Stimulated activated memory B cell treated with anti-CD40 and anti-IgM and Interleukin-4, amounts not matched to agents 10 μg/mL and 1 μg/mL and 100 μg/mL, for 72 hours (primary cell): Measurements from ENCODE around the gene CPNE7.

Experiments used
- ATAC-seq: fragments of 150-1000 bp; cut with Tn5 transposase; 2 replicates; pipeline ENCODE4 v1.10.0; 2021
- H3K27ac Mint-ChIP-seq: one replicate; pipeline ENCODE4 v1.8.0; 2022; ENCODE audit warnings: mild to moderate bottlenecking, mixed read lengths
- H3K27me3 Mint-ChIP-seq: one replicate; pipeline ENCODE4 v1.8.0; 2022; ENCODE audit warnings: mixed read lengths
- H3K36me3 Mint-ChIP-seq: one replicate; pipeline ENCODE4 v1.8.0; 2022; ENCODE audit warnings: mixed read lengths
- H3K4me1 Mint-ChIP-seq: one replicate; pipeline ENCODE4 v1.8.0; 2022; ENCODE audit warnings: mixed read lengths
- H3K4me3 Mint-ChIP-seq: one replicate; pipeline ENCODE4 v1.8.0; 2022; ENCODE audit warnings: mild to moderate bottlenecking, moderate library complexity, mixed read lengths
- H3K9me3 Mint-ChIP-seq: one replicate; pipeline ENCODE4 v1.8.0; 2022; ENCODE audit warnings: mixed read lengths

Gene CPNE7

DNA sequence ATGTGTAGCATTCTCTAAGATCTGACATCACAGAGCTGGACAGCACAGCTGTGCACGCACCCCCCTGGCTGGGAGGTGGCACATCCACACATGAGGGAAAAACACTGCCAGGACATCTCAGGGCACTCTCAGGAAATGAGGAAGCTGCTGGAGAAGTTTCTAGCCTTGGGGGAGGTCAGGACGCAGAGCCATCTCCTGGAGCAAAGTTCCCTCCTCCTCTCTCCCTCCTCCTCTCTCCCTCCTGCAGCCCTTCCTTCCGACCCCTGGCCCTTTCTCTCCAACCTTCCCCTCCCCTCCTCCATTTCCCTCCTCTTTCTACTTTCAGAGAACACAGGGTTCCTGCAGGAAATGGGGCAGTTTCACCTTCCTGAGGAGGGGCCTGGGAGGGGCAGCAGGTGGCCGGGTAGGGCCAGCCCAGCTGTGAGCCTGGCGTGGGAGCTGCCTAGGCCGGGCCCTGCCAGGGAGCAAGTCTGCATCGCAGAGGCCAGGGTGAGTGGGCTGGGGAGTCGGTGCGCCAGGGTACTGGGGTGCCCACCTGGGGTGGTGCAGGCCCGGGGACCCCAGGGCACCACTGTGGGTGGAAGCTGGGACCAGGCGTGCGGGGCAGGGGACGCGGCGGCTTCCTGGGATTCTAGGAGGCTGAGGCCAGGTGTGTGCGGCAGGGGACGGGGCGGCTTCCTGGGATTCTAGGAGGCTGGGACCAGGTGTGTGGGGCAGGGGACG is 37.8 kb downstream of the CPNE7 start, which contains the start of gene DPEP1:
Gene DPEP1 (plus strand): TSS at position 412 of the 723 bp plus-strand sequence. CDS start 16,769 bp downstream, outside the sequence.
- H3K4me1 Mint-ChIP-seq: peaks cover 7% of the 10 kb centered on the region
- peaks cover 5% of the 10 kb centered on the region for H3K9me3 Mint-ChIP-seq
- no peak within 1 kb of the TSS for H3K4me3 Mint-ChIP-seq
- no peak within 1 kb of the TSS for H3K27ac Mint-ChIP-seq
- ATAC-seq: peak; percentile 31
- peaks cover 43% of the 10 kb centered on the region for H3K27me3 Mint-ChIP-seq
- H3K36me3 Mint-ChIP-seq: no peaks in the 10 kb centered on the region

DNA sequence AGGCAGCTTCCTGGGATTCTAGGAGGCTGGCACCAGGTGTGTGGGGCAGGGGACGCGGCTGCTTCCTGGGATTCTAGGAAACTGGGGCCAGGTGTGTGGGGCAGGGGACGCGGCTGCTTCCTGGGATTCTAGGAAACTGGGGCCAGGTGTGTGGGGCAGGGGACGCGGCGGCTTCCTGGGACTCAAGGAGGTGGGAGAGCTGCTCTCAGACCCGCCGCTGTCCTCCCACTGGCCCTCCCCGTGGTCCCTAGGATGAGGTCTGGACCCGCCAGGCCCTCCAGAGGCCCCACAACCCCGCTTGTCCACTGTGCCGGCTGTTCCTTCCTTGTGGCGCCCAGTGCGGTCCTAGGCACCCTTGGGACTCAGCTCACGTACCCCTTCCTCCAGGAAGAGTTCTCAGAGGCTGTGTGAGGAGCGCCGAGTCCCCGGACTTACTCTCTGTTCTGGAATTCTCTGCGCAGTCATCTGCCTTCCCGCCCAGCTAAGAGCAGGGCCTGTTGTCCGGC is 38.4 kb downstream of the CPNE7 start:
- Mint-ChIP-seq H3K27ac (no peak overlapping the region), H3K36me3 (no peaks in the 10 kb centered on the region), H3K4me1 (peaks cover 7% of the 10 kb centered on the region), H3K27me3 (peaks cover 43% of the 10 kb centered on the region), H3K9me3 (peaks cover 5% of the 10 kb centered on the region), H3K4me3 (no peak overlapping the region)
- ATAC-seq: no peak

DNA sequence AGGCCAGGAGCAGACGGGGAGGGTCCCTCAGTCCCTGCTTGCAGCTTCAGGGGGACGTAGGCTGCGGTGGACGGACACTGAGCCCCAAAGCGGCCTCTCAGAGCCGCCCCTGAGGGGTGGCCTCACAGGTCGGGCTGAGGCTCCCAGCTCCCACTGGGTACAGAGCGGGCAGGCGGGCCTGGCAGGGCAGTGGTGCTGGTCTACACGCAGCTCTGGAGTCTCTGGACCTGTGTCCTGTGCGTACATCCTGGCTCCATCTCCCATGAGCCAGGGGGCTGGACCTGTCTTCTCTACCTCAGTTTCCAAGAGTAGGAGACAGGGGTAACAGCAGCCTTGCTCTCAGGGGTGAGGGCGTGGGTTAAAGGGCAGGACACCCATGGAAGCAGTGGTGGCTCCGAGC is 39.6 kb downstream of the CPNE7 start:
- Mint-ChIP-seq H3K4me1 (peaks cover 7% of the 10 kb centered on the region), H3K4me3 (no peak overlapping the region), H3K9me3 (peaks cover 5% of the 10 kb centered on the region), H3K36me3 (no peaks in the 10 kb centered on the region), H3K27ac (no peak overlapping the region), H3K27me3 (peaks cover 49% of the 10 kb centered on the region)
- ATAC-seq: no peak

DNA sequence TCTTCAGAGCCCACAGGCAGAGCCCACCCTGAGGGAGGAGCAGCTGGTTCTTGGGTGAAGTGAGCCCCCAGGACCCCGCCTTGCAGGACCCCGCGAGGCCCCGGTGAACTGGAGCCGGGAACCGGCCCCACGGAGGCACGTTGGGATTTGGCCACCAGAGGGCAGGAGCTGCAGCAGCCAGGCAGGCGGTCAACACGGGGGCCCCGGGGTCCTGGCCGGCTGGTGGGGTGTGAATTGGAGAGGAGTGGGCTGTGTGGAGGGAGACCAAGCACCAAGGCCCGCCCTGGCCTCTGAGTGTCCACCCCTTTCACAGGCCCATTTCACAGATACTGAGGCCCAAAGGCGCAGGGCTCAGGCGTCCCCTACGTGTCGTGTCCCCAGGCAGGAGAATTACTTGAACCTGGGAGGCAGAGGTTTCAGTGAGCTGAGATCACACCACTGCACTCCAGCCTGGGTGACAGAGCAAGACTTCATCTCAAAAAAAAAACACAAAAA is 40.1 kb downstream of the CPNE7 start:
- Mint-ChIP-seq H3K4me1 (peaks cover 7% of the 10 kb centered on the region), H3K9me3 (peaks cover 5% of the 10 kb centered on the region), H3K36me3 (no peaks in the 10 kb centered on the region), H3K4me3 (no peak overlapping the region), H3K27me3 (peaks cover 53% of the 10 kb centered on the region), H3K27ac (no peak overlapping the region)
- peak; percentile 36 for ATAC-seq

DNA sequence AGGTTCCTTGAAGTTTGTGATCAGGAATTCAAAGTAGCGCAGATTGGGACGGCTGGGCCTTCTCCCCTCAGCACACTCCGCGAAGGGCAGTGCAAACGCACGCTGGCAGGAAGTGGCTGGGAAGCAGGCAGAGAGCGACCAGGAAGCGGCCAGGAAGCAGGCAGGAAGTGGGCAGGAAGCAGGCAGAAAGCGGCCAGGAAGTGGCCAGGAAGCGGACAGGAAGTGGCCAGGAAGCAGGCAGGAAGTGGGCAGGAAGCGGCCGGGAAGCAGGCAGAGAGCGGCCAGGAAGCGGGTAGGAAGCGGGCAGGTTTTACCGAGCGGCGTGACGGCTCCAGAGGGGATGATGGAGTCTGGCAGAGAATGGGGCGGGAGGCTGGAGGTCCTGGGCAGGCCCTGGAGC is 41.1 kb downstream of the CPNE7 start:
- peaks cover 56% of the 10 kb centered on the region for H3K27me3 Mint-ChIP-seq
- no peak for ATAC-seq
- H3K4me3 Mint-ChIP-seq: no peak overlapping the region
- H3K9me3 Mint-ChIP-seq: peaks cover 5% of the 10 kb centered on the region
- H3K27ac Mint-ChIP-seq: peak overlapping the region; percentile 76
- peaks cover 7% of the 10 kb centered on the region for H3K4me1 Mint-ChIP-seq
- H3K36me3 Mint-ChIP-seq: no peaks in the 10 kb centered on the region

DNA sequence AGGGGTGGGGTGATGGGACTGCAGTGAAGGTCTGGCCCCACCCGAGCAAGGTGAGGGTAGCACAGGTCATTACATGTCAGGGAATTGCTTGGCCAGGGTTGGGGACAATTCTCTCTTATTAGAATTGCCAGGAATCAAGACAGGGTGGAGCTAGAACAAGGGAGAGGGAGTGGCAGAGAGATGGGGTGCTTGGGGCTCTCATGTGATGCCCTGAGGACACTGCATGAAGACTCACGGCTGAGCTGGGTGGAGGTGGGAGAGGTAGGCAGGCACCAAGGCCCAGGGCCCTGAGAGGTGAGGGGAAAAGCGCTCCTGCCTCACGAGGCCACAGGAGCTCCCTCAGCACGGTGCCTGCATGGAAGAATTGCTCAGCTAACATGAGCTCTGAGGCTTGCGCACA is 41.5 kb downstream of the CPNE7 start:
- Mint-ChIP-seq H3K9me3 (peaks cover 5% of the 10 kb centered on the region), H3K4me3 (no peak overlapping the region), H3K4me1 (peaks cover 7% of the 10 kb centered on the region), H3K36me3 (no peaks in the 10 kb centered on the region), H3K27ac (peak overlapping the region; percentile 76), H3K27me3 (peaks cover 56% of the 10 kb centered on the region)
- ATAC-seq: no peak

DNA sequence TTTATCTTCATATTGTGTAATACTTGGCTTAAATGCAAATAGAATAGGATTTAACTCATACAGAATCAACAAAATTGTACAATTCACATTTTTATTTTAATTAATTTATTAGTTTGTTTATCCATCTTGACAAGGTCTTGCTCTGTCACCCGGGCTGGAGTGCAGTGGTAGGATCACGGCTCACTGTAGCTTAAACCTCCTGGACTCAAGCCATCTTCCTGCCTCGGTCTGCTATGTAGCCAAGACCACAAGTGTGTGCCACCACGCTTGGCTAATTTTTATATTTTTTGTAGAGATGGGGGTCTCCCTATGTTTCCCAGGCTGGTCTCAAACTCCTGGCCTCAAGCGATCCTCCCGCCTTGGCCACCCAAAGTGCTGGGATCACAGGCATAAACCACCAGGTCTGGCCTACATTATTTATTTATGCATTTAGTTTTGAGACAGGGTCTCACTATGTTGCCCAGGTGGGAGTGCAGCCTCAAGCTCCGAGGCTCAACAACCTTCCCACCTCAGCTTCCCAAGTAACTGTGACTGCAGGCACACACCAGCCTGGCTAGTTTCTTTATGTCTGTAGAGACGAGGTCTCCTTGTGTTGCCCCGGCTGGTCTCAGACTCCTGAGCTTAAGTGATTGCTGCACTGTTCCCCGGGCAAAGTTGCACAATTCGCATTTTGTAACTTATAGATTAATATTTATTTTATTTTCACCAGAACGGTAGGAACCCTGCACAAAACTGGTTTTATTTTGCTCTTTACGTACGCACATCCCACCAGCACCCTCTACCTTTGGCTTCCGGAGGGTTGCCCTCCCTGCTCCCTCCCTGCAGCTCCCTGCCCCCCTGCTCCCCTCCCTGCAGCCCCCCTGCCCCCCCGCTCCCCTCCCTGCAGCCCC is 42.8 kb downstream of the CPNE7 start:
- peaks cover 7% of the 10 kb centered on the region for H3K4me1 Mint-ChIP-seq
- H3K9me3 Mint-ChIP-seq: peaks cover 5% of the 10 kb centered on the region
- no peaks in the 10 kb centered on the region for H3K36me3 Mint-ChIP-seq
- no peak overlapping the region for H3K4me3 Mint-ChIP-seq
- H3K27ac Mint-ChIP-seq: no peak overlapping the region
- no peak for ATAC-seq
- peaks cover 56% of the 10 kb centered on the region for H3K27me3 Mint-ChIP-seq

DNA sequence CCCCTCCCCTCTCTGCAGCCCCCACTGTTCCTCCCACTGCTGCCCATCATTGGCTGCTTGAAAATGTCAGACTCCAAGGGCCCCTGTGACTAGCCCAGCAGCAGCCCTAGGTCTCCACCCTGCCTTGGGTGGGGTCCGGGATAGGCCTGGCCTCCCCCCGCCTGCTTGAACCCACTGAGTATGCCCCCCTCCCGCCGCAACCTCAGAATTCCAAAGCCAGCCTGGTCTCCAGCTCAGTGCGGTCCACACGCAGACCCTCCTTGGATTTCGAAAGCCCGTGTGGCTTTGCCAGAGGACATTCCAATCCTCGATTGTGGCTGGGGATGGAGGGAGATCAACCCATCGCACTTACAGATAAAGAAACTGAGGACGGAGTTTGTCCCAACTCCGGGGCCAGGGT is 44.3 kb downstream of the CPNE7 start:
- no peak overlapping the region for H3K4me3 Mint-ChIP-seq
- peaks cover 56% of the 10 kb centered on the region for H3K27me3 Mint-ChIP-seq
- no peak overlapping the region for H3K27ac Mint-ChIP-seq
- peaks cover 5% of the 10 kb centered on the region for H3K9me3 Mint-ChIP-seq
- peaks cover 7% of the 10 kb centered on the region for H3K4me1 Mint-ChIP-seq
- H3K36me3 Mint-ChIP-seq: no peaks in the 10 kb centered on the region
- no peak for ATAC-seq

DNA sequence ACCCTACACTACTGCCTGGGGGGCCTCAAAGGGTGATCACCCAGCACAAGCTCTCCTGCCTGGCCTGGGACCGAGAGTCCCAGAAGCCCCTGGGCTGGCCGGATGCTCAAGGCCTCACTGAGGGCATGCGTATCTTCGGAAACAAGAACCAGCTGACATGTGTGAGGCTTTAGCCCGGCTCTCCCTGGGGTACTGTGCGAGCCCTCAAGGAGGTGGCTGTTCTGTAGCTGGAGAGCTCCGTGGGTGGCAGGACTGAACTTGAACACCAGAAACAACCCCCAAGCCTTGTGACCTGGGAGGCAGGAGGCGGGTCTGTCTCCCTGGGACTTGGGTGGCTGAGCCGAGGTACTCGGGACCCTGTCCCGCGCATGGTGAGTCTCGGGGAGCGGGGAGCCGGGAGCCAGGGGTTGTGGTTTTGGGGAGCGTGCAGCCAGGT is 44.9 kb downstream of the CPNE7 start:
- H3K27me3 Mint-ChIP-seq: peaks cover 58% of the 10 kb centered on the region
- peaks cover 5% of the 10 kb centered on the region for H3K9me3 Mint-ChIP-seq
- no peak for ATAC-seq
- peaks cover 7% of the 10 kb centered on the region for H3K4me1 Mint-ChIP-seq
- no peak overlapping the region for H3K27ac Mint-ChIP-seq
- H3K36me3 Mint-ChIP-seq: no peaks in the 10 kb centered on the region
- H3K4me3 Mint-ChIP-seq: no peak overlapping the region

DNA sequence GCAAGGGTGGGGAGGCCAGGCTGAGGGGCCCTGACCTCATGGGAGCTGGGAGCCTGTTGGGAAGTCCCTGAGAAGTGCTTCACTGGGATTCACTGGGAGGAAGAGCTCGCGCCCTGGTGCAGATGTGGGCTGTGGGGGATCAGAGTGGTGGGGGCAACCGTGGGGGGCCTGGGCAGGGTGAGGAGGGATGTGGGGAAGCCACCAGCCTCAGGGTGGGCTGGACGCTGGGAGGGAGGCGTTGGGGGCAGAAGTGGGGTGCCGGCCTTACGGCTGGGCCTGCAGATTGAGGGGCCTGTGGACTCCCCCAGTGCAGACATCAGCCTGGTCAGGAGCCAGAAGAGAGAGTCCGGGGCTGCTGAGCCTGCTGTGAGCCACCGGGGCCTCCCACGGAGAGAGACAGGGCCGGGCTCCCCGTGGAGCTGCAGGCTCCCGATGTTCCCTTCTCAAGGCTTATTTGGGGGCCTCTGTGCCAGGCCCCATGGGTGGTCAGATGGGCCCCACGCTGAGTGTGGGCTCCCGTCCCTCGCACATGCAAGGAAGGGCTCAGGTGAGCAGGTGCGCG is 45.7 kb downstream of the CPNE7 start:
- Mint-ChIP-seq H3K27me3 (peaks cover 59% of the 10 kb centered on the region), H3K36me3 (no peaks in the 10 kb centered on the region), H3K4me1 (peaks cover 6% of the 10 kb centered on the region), H3K4me3 (no peak overlapping the region), H3K27ac (no peak overlapping the region), H3K9me3 (peaks cover 5% of the 10 kb centered on the region)
- ATAC-seq: no peak

DNA sequence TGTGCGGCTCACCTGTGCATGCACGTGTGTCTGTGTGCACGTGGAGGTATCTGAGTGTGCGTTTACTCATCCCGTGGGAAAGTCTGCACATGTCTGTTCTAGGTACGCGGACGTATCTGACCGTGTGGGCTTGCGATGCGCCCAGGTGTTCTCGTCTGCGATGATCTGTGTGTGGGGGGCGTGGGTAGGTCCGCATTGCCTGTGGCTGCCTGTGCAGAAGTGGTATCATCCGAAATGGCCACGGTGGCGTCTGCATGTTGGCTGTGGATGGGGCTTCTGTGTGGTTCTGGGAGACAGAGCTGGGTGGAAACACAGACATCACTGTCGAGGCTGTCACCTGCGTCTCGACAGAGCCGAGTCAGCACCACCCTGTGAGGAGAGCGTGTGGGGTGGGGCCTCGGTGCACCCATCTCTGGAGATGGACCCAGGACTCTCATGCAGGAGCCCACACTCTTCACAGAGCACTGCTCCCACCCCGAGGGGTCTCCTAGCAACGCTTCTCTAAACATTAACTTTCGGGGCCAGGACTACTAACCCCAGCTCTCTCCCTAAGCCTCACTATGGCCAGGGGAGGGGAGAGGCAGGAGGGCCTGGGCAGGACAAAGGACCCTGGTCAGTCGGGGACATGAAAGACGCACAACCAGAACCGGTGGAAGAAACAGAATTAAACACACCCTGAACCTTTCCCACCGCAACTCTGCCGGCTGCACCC is 46.3 kb downstream of the CPNE7 start:
- Mint-ChIP-seq H3K27me3 (peaks cover 59% of the 10 kb centered on the region), H3K9me3 (peaks cover under 1% of the 10 kb centered on the region), H3K4me3 (no peak overlapping the region), H3K27ac (no peak overlapping the region), H3K4me1 (no peaks in the 10 kb centered on the region), H3K36me3 (no peaks in the 10 kb centered on the region)
- no peak for ATAC-seq

DNA sequence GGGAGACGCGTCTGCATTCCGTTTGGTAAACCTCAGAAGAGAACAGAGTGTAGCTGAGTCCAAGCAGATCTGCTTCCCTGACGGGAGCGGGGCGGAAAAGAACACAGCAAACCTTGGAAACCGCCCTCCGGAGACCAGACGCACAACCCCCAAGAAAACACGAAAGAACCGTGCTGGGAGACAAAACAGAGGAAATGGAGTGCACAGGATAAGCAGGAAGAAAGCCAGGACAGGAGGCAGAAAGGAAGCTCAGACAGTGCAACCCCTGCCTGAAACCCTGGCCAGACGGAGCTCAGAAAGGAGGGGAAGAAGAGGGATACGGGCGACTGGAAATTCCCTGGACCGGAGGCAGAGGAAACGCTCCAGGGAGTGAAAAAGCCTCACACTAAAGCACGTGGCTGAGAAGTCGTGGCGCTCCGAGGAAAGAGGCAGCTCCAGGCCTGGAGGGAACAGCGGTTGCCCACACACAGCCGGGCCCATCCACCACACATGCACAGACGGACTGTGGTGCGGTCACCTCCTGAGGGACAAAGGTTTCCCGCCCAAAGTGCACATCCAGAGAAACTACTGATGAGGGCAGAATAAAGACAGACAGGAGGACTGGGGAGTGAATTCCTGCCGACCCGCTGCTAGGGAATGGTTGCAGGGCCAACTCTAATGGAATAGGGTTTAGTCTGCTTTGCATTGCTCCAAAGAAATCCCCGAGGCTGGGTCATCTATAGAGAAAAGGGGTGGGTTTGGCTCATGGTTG is 48.1 kb downstream of the CPNE7 start:
- peaks cover 59% of the 10 kb centered on the region for H3K27me3 Mint-ChIP-seq
- H3K36me3 Mint-ChIP-seq: no peaks in the 10 kb centered on the region
- no peak overlapping the region for H3K4me3 Mint-ChIP-seq
- ATAC-seq: no peak
- no peaks in the 10 kb centered on the region for H3K4me1 Mint-ChIP-seq
- H3K9me3 Mint-ChIP-seq: no peaks in the 10 kb centered on the region
- no peak overlapping the region for H3K27ac Mint-ChIP-seq

DNA sequence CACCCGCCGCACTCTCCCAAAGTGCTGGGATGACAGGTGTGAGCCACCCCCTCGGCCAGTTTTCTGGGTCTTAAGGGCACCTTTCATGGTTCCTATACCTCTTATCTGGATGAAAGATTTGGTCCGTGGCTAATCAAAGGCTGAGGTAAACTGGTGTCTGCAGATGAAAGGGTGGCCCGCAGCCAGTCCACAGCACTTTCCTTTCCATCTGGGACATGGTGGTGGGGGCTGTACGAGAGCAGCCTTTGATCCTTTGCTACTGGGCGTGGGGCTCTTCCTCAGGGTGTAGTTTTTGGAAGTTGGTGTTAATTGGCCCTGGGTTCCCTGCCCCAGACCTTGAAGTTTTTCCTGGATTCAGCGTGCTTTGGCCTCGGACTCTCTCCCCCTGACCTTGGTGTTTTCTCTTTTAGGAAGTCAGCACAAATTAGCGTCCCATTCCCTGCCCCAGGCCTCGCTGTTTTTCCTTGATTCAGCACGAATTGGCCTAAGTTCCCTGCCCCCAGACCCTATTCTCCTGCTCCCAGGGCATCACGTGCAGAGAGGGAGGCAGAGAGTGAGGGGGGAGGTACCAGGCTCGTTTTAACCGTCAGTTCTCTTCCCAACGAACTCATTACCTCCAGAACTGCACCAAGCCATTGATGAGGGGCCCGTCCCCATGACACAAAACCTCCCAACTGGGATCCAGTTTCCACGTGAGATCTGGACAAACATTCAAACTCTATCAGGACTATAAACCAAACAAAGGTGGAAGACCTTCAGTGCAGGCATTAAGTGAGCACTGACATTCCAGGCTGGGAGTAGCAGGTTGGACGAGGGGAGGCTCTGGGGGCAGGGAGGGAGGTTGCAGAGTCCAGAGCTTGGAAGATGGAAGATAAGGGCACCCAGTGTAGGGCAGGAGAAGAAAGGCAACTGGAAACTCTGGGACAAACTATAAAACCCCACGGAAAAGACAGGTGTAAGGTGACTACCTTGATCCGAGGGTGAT is 49.5 kb downstream of the CPNE7 start:
- no peaks in the 10 kb centered on the region for H3K36me3 Mint-ChIP-seq
- no peak overlapping the region for H3K27ac Mint-ChIP-seq
- H3K4me1 Mint-ChIP-seq: peaks cover 2% of the 10 kb centered on the region
- H3K27me3 Mint-ChIP-seq: peaks cover 62% of the 10 kb centered on the region
- no peak overlapping the region for H3K4me3 Mint-ChIP-seq
- no peak for ATAC-seq
- H3K9me3 Mint-ChIP-seq: no peaks in the 10 kb centered on the region
